GM18520 (cell line): ENCODE results near the gene PRF1.

ENCODE experiments used
- ATAC-seq: cut with Tn5 transposase; IDR thresholded peaks from one replicate; pipeline ENCODE4 v1.9.1; 2021; ENCODE audit not compliant: unreplicated experiment

Gene PRF1

GRCh38 chr10:70561558-70561957 is 41.0 kb downstream of the PRF1 start:
- no peak for ATAC-seq

DNA sequence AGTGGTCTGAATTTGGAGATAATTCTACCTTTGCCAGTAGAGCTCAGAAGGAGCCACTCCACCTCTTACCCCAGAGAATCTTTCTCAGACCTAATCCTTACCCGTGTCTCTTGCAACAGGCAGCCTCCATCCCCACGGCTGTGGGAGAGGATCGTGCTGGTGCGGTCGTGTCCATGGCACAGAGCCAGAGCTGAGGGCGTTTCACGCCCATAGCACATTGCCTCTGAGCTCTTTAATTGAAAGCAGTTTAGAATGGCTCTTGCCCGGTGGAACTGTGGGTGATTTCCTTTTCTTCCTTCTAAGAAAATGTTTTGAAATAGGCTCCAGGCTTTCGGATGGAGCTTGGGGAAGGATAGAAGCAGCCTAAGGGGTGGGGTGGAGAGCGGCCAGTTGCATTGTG is 41.5 kb downstream of the PRF1 start:
- no peak for ATAC-seq

GRCh38 chr10:70560511-70560941 is 42.0 kb downstream of the PRF1 start:
- no peak for ATAC-seq

- no peak for ATAC-seq
Observed at GRCh38 chr10:70559861-70560260, 42.7 kb downstream of the PRF1 start.

GRCh38 chr10:70558871-70559810 is 43.4 kb downstream of the PRF1 start:
- ATAC-seq: no peak

DNA sequence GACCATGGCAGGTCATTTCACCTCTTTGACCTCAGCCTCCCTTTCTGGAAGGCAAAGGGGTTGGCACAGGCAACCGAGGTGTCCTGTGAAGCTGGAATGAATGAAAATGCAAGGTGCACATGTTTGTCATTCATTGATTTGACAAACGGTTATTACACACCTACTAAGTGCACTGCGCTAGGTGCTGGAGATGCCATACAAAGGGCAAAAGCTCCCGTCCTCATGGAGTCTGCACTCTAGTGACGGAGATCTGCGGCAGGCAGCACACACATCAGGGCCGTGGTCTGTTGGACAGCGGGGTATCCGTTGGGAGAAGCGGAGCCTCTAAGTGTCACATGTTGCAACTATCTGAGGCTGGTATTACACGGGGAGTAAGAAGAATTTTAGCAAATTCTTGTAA is 44.2 kb downstream of the PRF1 start:
- ATAC-seq: no peak

DNA sequence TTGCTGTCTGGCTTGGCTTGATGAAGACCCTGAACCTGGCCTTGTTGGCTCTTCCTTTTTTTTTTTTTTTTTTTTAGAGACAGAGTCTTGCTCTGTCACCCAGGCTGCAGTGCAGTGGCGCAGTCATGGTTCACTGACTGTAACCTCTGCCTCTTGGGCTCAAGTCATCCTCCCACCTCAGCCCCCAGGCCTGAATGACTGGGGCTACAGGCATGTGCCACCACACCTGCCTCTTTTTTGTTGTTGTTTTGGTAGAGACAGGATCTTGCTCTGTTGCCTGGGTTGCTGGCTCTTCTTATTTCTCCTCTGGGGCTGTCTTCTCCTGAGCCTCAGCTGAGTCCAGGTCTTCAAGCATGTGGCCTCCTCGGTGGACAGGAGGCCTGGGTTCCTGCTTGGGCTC is 44.7 kb downstream of the PRF1 start:
- ATAC-seq: no peak

GRCh38 chr10:70557086-70557845 is 45.3 kb downstream of the PRF1 start:
- no peak for ATAC-seq

DNA sequence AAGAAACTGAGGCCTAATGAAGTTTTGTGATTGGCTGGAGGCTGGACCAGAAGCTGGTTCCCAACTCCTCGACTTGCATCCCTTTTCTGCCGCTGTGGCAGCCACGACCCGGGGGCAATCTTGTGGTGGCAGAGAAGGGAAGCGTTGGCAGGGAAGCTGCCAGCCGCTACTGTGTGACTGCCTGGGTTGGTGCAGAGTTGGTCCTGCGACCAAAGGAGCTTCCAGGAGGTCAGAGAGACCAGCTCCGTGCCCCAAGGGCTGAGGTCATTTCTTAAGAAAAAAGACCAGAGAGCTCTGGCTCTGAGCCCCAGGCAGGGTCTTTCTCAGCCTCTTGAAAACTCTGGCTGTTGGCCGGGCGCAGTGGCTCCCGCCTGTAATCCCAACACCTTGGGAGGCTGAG is 47.2 kb downstream of the PRF1 start:
- no peak for ATAC-seq

GRCh38 chr10:70552586-70552985 is 50.0 kb downstream of the PRF1 start:
- ATAC-seq: no peak

GRCh38 chr10:70551971-70552422 is 50.5 kb downstream of the PRF1 start:
- no peak for ATAC-seq

GRCh38 chr10:70551466-70551865 is 51.1 kb downstream of the PRF1 start:
- no peak for ATAC-seq

- no peak for ATAC-seq
Observed at GRCh38 chr10:70550459-70550858, 52.1 kb downstream of the PRF1 start.

DNA sequence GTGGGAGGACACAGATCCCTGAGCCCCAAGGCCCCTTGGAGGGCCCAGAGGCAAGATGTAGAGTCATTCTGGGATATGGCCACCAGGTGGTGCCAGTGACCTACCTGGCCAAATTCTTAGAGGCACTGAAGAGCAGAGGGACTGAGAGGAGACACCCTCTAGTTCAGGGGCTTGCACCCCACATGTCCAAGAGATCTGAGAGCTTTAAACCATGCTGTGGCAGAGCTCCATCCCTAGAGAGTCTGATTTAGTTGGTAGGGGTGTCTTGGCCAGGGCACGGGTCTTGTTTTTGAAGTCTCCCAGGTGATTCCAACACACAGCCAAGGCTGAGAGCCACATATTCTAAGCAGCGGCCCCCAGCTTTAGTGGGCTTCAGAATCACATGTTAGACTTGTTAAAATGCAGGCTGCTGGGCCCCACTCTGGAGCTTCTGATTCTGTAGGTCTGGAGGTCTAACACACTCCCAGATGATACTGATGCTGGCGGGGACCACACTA is 52.5 kb downstream of the PRF1 start:
- ATAC-seq: no peak

DNA sequence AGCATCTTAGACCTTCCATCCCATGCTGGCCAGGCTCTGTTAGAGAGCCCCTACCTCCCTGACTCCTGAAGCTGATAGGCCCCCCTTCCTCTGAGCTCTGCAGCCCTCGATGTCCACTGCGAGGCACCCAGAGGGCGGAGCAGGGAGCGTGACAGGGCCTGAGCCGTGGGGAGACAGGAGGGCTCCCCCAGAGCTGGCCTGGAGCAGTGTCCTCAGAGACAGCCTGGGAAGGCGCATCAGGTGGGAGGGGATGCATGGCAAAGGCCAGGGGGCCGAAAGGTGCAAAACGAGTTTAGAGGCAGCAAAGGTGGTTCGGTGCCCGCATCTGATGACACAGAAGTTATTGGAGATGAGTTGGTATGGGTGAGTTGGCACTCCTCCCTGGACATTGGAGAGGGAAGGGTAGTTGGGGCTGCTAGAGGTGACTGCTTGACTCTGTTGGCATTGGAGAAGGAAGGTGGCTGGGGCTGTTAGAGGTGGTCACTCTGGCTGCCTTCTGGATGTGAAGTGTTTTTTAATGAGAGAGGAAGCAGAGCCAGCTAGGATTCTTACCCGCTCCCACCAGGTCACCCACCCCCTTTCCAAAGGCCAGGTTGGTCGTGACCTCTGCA is 53.1 kb downstream of the PRF1 start:
- no peak for ATAC-seq
